CD4-positive, CD25-positive, alpha-beta regulatory T cell (primary cell): ENCODE data around the gene SCG3. TPM values are rescaled to one million over a fixed set of nuclear protein-coding genes. Genes with fewer than 3 reads are reported as not detected.

Experiments used
- ATAC-seq, 2 donors: fragments of 150-1000 bp; cut with Tn5 transposase; one replicate each; pipeline ENCODE4 v1.10.0; 2021; ENCODE audit warnings: low read depth in 2 of 2, moderate number of reproducible peaks in 2 of 2, moderate library complexity in 1 of 2
- DNase-seq, 3 donors: peaks; one replicate each; pipeline versions ENCODE4 v3.0.0 to v3.0.0-alpha.2; 2012 to 2022; ENCODE audit warnings: mixed read lengths in 1 of 3
- H3K27ac ChIP-seq: one replicate; pipeline ENCODE4 v1.7.0; 2013; ENCODE audit warnings: mild to moderate bottlenecking, low read length; ENCODE audit not compliant: insufficient read depth, poor library complexity, severe bottlenecking
- H3K27me3 ChIP-seq: one replicate; pipeline ENCODE4 v1.7.0; 2013; ENCODE audit warnings: low read length; ENCODE audit not compliant: control insufficient read depth, insufficient read depth
- H3K36me3 ChIP-seq: one replicate; pipeline ENCODE4 v1.7.0; 2013; ENCODE audit warnings: mild to moderate bottlenecking, low read length, moderate library complexity; ENCODE audit not compliant: control insufficient read depth, insufficient read depth
- H3K4me1 ChIP-seq: 2 replicates; pipeline ENCODE4 v1.7.0; 2013; ENCODE audit warnings: mild to moderate bottlenecking, low read length; ENCODE audit not compliant: insufficient read depth, control insufficient read depth, poor library complexity, severe bottlenecking
- H3K4me3 ChIP-seq: one replicate; pipeline ENCODE4 v1.7.0; 2013; ENCODE audit warnings: low read depth, mild to moderate bottlenecking, low read length, moderate library complexity
- H3K9me3 ChIP-seq, 2 experiments: 1 replicate in 1 of 2; 2 replicates in 1 of 2; pipeline ENCODE4 v1.7.0; 2013; ENCODE audit warnings: low read length in 2 of 2, mild to moderate bottlenecking in 1 of 2, moderate library complexity in 1 of 2; ENCODE audit not compliant: control insufficient read depth in 2 of 2
- H3K27ac Mint-ChIP-seq, 3 donors: one replicate each; pipeline ENCODE4 v1.8.0; 2020 to 2022; ENCODE audit warnings: mild to moderate bottlenecking in 3 of 3, mixed read lengths in 3 of 3, moderate library complexity in 2 of 3
- H3K27me3 Mint-ChIP-seq: one replicate; pipeline ENCODE4 v1.8.0; 2022; ENCODE audit warnings: mild to moderate bottlenecking, mixed read lengths
- H3K36me3 Mint-ChIP-seq: one replicate; pipeline ENCODE4 v1.8.0; 2020; ENCODE audit warnings: mixed read lengths
- H3K4me1 Mint-ChIP-seq, 4 donors: one replicate each; pipeline ENCODE4 v1.8.0; 2020 to 2022; ENCODE audit warnings: mixed read lengths in 4 of 4, mild to moderate bottlenecking in 1 of 4
- H3K4me3 Mint-ChIP-seq, 4 donors: one replicate each; pipeline ENCODE4 v1.8.0; 2020 to 2022; ENCODE audit warnings: mild to moderate bottlenecking in 4 of 4, mixed read lengths in 4 of 4, moderate library complexity in 3 of 4
- H3K9me3 Mint-ChIP-seq, 7 donors: one replicate each; pipeline ENCODE4 v1.8.0; 2020 to 2022; ENCODE audit warnings: mixed read lengths in 7 of 7, mild to moderate bottlenecking in 3 of 7, moderate library complexity in 2 of 7
- polyA plus RNA-seq, 4 donors: library from polyadenylated mRNA; unstranded; fragments of 300-500 nt; fragmentation: Illumina TruSeq; gene quantifications; one replicate each; pipeline ENCODE4 v1.2.3, GENCODE V29; 2021
- total RNA-seq: library from RNA; stranded (reverse); gene quantifications from one replicate; pipeline ENCODE4 v1.2.3, GENCODE V29; 2022

The SCG3 gene
- total and polyA plus RNA-seq, 5 donors from 2014 or later = not detected

DNA sequence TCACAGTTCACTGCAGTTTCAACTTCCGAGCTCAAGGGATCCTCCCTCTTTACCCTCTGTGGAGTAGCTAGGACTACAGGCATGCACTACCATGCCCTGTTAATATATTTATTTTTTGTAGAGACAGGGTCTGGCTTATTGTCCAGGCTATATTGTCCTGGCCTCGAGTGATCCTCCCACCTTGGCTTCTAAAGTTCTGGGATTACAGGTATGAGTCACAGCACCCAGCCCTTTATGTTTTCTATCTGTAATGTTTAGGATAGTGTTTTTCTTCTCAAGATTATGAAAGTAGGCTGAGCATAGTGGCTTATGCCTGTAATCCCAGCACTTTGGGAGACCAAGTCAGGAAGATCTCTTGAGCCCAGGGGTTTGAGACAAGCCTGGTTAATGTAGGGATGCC, 11.9 kb upstream of the SCG3 start:
- Histone ChIP-seq H3K27me3 (peaks cover 15% of the 10 kb centered on the region), H3K4me1 (no peaks in the 10 kb centered on the region), H3K27ac (no peak overlapping the region), H3K4me3 (no peak overlapping the region), H3K9me3 (no peaks in the 10 kb centered on the region), H3K36me3 (no peaks in the 10 kb centered on the region)
- ATAC-seq (no peak), DNase-seq (no peak)
- Mint-ChIP-seq H3K27ac (no peak overlapping the region), H3K4me1 (no peaks in the 10 kb centered on the region), H3K9me3 (peaks cover 0 to 2% (median 0%) of the 10 kb centered on the region in 7 donors), H3K4me3 (no peak overlapping the region), H3K36me3 (no peaks in the 10 kb centered on the region), H3K27me3 (peaks cover 31% of the 10 kb centered on the region)

DNA sequence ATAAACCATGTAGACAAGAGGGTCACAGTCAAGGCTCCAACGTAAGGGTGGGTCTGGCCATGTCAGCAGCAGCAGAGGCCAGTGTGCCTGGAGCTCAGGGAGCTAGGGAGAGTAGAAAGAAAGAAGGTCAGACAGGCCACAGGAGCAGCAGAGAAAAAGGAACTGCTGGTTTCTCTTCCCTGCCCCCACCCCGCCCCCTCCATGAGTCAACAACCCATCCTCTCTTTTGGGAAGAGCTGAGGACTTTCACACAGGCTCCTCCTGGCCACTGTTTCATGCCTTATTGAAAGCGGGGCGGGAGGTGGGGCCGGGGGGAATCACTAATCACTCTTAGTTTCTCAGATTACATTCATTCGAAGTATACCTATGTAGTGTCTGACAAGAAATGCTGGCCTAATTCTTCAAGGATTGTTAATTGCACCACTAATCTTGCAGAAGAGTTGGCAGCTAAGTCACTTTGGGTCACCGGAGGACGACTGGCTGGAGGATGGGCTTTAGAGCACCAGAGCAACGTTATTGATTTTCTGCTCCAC, 9.1 kb upstream of the SCG3 start:
- H3K4me3 Mint-ChIP-seq = no peak overlapping the region

DNA sequence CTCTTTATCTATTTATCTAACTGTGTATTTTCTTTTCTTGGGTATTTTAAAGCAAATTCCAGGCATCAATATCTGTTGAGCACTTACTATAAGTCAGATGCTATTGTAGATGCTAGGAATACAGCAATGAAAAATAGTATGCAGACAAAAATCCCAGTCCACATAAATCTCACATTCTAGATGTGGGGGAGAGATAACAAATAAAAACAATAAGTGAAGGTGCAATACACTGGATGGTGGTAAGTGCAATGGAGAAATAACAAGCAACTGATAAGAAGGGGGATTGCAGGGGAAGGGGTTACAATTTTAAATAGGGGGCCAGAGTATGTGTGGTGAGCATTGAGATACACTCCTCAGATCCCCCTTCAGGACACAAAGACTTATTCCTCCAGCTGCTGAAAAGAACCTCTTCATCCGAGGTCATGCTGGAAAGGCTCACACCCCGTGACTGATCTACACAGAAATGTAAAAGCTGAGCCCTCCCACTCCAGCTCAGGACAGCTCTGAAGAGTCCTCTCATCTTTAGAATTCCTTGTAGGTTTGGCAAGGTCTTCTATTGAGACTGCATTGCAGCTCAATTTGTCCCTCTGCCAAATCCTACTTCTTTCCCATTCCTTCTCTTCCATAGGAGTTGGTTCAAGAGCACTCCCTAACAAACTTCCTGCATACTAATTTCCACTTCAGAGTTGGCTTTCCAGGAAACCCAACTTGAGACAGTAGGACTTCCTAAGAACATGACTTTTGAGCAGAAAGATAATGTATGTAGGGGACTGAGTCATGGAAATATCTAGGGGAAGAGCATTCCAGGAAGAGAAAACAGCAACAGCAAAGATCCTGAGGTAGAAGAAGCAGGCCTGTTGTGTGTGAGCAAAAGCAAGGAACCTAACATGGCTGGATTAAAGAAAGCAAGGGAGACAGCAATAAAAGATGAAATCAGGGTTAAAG, 8.1 kb upstream of the SCG3 start:
- H3K4me3 ChIP-seq = no peak overlapping the region
- H3K4me1 Mint-ChIP-seq = no peaks in the 10 kb centered on the region
- no peak overlapping the region for H3K27ac ChIP-seq
- H3K4me3 Mint-ChIP-seq = no peak overlapping the region
- H3K9me3 Mint-ChIP-seq = peaks cover 0 to 5% (median 1%) of the 10 kb centered on the region in 7 donors
- no peaks in the 10 kb centered on the region for H3K4me1 ChIP-seq
- DNase-seq (no peak), ATAC-seq (no peak)
- H3K36me3 ChIP-seq = no peaks in the 10 kb centered on the region
- H3K27ac Mint-ChIP-seq = no peak overlapping the region
- H3K36me3 Mint-ChIP-seq = no peaks in the 10 kb centered on the region
- no peaks in the 10 kb centered on the region for H3K9me3 ChIP-seq
- H3K27me3 ChIP-seq = peaks cover 10% of the 10 kb centered on the region
- peaks cover 41% of the 10 kb centered on the region for H3K27me3 Mint-ChIP-seq

More for the DNA sequence above, 9.1 kb upstream of the SCG3 start:
- no peak overlapping the region for H3K27ac Mint-ChIP-seq
- H3K36me3 ChIP-seq = no peaks in the 10 kb centered on the region
- H3K9me3 ChIP-seq = no peaks in the 10 kb centered on the region
- H3K36me3 Mint-ChIP-seq = no peaks in the 10 kb centered on the region
- H3K4me1 Mint-ChIP-seq = no peaks in the 10 kb centered on the region
- no peaks in the 10 kb centered on the region for H3K4me1 ChIP-seq
- peaks cover 12% of the 10 kb centered on the region for H3K27me3 ChIP-seq
- ATAC-seq = no peak
- H3K27ac ChIP-seq = no peak overlapping the region
- DNase-seq = no peak
- peaks cover 0 to 5% (median 0%) of the 10 kb centered on the region in 7 donors for H3K9me3 Mint-ChIP-seq
- peaks cover 37% of the 10 kb centered on the region for H3K27me3 Mint-ChIP-seq
- no peak overlapping the region for H3K4me3 ChIP-seq

DNA sequence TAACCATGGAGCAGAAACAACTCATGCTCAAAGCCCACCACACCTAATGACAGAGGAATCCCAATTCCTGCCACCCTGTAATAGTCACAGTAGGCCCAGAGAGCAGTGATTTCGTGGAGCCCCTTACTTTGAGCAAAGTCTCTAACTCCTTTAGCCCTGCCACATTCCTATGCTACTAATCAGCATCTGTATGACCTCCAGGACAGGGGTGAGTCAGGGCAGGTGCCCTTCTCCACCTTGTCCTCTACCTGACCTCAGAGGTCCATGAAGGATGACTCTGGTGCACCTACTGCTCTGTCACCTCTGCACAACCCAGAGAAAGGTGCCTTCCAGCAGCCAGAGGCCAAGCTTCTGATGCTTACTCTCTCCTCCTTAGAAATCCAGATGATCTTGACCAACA, 6.1 kb upstream of the SCG3 start:
- no peaks in the 10 kb centered on the region for H3K4me1 ChIP-seq
- Mint-ChIP-seq H3K36me3 (no peaks in the 10 kb centered on the region), H3K4me1 (no peaks in the 10 kb centered on the region), H3K9me3 (peaks cover 0 to 5% (median 2%) of the 10 kb centered on the region in 7 donors), H3K4me3 (no peak overlapping the region), H3K27me3 (peaks cover 39% of the 10 kb centered on the region), H3K27ac (no peak overlapping the region)
- no peaks in the 10 kb centered on the region for H3K9me3 ChIP-seq
- no peak overlapping the region for H3K27ac ChIP-seq
- no peak for ATAC-seq
- H3K4me3 ChIP-seq = no peak overlapping the region
- H3K36me3 ChIP-seq = no peaks in the 10 kb centered on the region
- H3K27me3 ChIP-seq = peaks cover 8% of the 10 kb centered on the region
- DNase-seq = no peak

DNA sequence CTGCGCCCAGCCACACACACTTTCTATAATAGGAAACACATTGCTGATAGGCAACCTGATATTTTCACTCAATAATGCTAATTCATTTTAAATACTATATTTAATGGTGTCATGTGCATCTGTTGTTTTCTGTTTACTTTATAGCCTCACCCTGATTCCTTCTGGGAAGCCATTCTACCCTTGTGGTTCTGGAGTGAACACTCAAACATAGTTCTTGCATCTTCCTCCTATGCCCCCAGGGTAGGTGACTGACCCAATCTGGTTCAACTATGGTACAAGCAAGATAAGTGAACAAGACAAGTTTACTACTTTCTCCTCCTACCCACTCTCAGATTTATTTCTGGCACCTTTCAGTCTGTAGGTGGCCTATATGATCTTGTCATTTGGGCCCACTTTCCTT, 4.3 kb upstream of the SCG3 start:
- Mint-ChIP-seq H3K4me3 (no peak overlapping the region), H3K27ac (no peak overlapping the region), H3K36me3 (no peaks in the 10 kb centered on the region), H3K9me3 (peaks cover 0 to 6% (median 3%) of the 10 kb centered on the region in 7 donors), H3K4me1 (peaks cover 0 to 2% (median 0%) of the 10 kb centered on the region in 4 donors), H3K27me3 (peaks cover 49% of the 10 kb centered on the region)
- Histone ChIP-seq H3K4me3 (no peak overlapping the region), H3K27ac (no peak overlapping the region), H3K27me3 (peaks cover 14% of the 10 kb centered on the region), H3K4me1 (peaks cover 3% of the 10 kb centered on the region), H3K36me3 (no peaks in the 10 kb centered on the region), H3K9me3 (no peaks in the 10 kb centered on the region)
- DNase-seq (no peak), ATAC-seq (no peak)

DNA sequence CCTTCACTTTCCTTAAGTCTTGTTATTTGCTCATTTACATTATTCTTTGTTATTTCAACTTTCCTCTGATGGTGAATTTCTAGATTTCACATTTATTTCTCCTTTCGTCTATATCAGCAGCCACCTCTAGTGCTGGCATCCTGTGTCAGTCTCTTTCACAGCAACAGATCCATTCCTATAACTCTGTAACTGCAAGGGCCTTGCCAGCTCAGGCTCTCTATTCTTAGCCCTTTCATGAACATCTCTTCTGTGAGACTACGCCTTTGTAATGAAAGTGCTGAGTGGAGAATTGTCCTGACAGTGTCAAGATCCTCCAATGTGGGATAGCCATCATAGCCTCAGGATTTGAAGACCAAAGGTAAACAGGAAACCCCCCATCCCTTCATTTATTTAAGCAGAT, 3.9 kb upstream of the SCG3 start:
- no peaks in the 10 kb centered on the region for H3K9me3 ChIP-seq
- no peak for DNase-seq
- no peak overlapping the region for H3K27ac ChIP-seq
- Mint-ChIP-seq H3K27ac (peak overlapping the region in 1 of 3 donors; percentile 1), H3K36me3 (no peaks in the 10 kb centered on the region), H3K4me3 (no peak overlapping the region), H3K4me1 (peaks cover 0 to 2% (median 0%) of the 10 kb centered on the region in 4 donors), H3K9me3 (peaks cover 0 to 6% (median 3%) of the 10 kb centered on the region in 7 donors), H3K27me3 (peaks cover 48% of the 10 kb centered on the region)
- H3K27me3 ChIP-seq = peaks cover 15% of the 10 kb centered on the region
- H3K4me1 ChIP-seq = peaks cover 3% of the 10 kb centered on the region
- H3K4me3 ChIP-seq = no peak overlapping the region
- H3K36me3 ChIP-seq = no peaks in the 10 kb centered on the region
- ATAC-seq = no peak

DNA sequence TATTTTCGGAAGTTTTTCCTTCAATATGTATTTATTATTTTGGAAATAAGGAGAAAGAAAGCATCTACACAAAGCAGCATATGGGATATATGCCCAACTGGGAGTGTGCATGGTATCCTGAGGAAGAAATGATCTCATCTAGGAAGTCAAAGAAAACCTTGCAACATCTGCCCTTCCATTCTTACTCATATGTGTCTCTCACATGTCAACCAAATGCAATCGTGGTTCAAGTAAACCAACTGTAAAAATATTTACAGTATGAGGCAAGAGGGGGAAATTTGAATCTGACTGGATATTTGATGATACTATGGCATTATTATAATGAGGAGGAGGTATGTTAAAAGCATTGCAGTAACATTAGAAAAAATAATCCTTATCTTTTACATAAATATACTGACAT, 3.2 kb upstream of the SCG3 start:
- no peak for DNase-seq
- H3K27me3 Mint-ChIP-seq = peaks cover 47% of the 10 kb centered on the region
- no peaks in the 10 kb centered on the region for H3K9me3 ChIP-seq
- peaks cover 0 to 2% (median 0%) of the 10 kb centered on the region in 4 donors for H3K4me1 Mint-ChIP-seq
- ATAC-seq = no peak
- H3K9me3 Mint-ChIP-seq = peaks cover 0 to 5% (median 2%) of the 10 kb centered on the region in 7 donors
- no peaks in the 10 kb centered on the region for H3K36me3 ChIP-seq
- H3K4me3 ChIP-seq = no peak overlapping the region
- H3K4me3 Mint-ChIP-seq = no peak overlapping the region
- no peak overlapping the region for H3K27ac Mint-ChIP-seq
- H3K36me3 Mint-ChIP-seq = no peaks in the 10 kb centered on the region
- H3K27me3 ChIP-seq = peaks cover 19% of the 10 kb centered on the region
- no peak overlapping the region for H3K27ac ChIP-seq
- peaks cover 3% of the 10 kb centered on the region for H3K4me1 ChIP-seq
